ENCODE data around the gene URB1.
A peak's percentile ranks its signal among the peaks of the same experiment; 100 is the strongest.

The URB1 gene

GRCh38 chr21:32426066-32426465 lies 33.3 kb upstream of the URB1 start (continued):
- TF ChIP-seq ZNF16 (tag by site-specific recombination; IDR thresholded peaks at IDR 0.05; ENCODE audit: low read depth) (no peak), ZNF211 (tag by site-specific recombination; IDR thresholded peaks at IDR 0.05; ENCODE audit: low read depth) (no peak), ZNF777 (tag by site-specific recombination; IDR thresholded peaks at IDR 0.05; ENCODE audit: borderline replicate concordance) (no peak), ZNF571 (tag by site-specific recombination; IDR thresholded peaks at IDR 0.05) (no peak), ZNF639 (tag by site-specific recombination; IDR thresholded peaks at IDR 0.05) (no peak)

- H3K27ac ChIP-seq (ENCODE audit: extremely low read depth, low read depth, low read length) = no peak overlapping the region
These were observed 32.8 kb upstream of the URB1 start for GRCh38 chr21:32425628-32426027.

DNA sequence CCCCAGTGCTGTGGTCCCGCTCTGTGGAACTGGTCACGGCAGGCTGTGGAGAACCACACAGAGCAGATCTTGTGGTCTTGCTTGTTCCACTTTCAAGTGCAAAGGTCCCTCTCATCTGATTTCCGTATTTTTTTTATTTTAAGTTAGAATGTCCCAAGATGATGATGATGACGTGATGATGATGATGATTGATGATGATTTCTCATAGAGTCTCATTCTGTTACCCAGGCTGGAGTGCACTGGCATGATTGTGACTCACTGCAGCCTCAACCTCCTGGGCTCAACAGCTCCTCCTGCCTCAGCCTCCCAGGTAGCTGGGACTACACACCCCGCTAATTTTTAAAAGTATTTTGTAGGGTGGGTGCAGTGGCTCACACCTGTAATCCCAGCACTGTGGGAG lies 31.9 kb upstream of the URB1 start:
- CTCF ChIA-PET = no interaction called here
- POLR2A ChIA-PET = interaction anchor here (0.5 kb wide), 1 partner anchor 259 kb away, joined by 3 read pairs; no protein-coding TSS in a partner anchor
- TF ChIP-seq ZBTB20 (tag by site-specific recombination; IDR thresholded peaks at IDR 0.05) = no peak
- TF ChIP-seq, protein P1, sequence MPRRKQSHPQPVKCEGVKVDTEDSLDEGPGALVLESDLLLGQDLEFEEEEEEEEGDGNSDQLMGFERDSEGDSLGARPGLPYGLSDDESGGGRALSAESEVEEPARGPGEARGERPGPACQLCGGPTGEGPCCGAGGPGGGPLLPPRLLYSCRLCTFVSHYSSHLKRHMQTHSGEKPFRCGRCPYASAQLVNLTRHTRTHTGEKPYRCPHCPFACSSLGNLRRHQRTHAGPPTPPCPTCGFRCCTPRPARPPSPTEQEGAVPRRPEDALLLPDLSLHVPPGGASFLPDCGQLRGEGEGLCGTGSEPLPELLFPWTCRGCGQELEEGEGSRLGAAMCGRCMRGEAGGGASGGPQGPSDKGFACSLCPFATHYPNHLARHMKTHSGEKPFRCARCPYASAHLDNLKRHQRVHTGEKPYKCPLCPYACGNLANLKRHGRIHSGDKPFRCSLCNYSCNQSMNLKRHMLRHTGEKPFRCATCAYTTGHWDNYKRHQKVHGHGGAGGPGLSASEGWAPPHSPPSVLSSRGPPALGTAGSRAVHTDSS (tag by site-specific recombination; IDR thresholded peaks at IDR 0.05) = peak; percentile 68
- H3K9me3 ChIP-seq (ENCODE audit: control insufficient read depth, insufficient read depth, low read depth, low read length) = no peaks in the 10 kb centered on the region
- H3K36me3 ChIP-seq (ENCODE audit: control insufficient read depth in 2 of 2, insufficient read depth in 1 of 2, low read length in 2 of 2) = no peaks in the 10 kb centered on the region
- no peaks in the 10 kb centered on the region for H3K4me1 ChIP-seq (ENCODE audit: control insufficient read depth, insufficient read depth, low read length)
- H3K4me3 ChIP-seq (ENCODE audit: low read depth, low read length) = no peak overlapping the region
- no peak overlapping the region for H3K27ac ChIP-seq (ENCODE audit: extremely low read depth, low read depth, low read length)

More at GRCh38 chr21:32425628-32426027, 32.8 kb upstream of the URB1 start:
- no peaks in the 10 kb centered on the region for H3K9me3 ChIP-seq (ENCODE audit: control insufficient read depth, insufficient read depth, low read depth, low read length)
- ChIA-PET CTCF (interaction anchor here (2.0 kb wide), 1 partner anchor 22 kb away, joined by 5 read pairs; no protein-coding TSS in a partner anchor), POLR2A (no interaction called here)
- H3K4me1 ChIP-seq (ENCODE audit: control insufficient read depth, insufficient read depth, low read length) = no peaks in the 10 kb centered on the region
- H3K36me3 ChIP-seq (ENCODE audit: control insufficient read depth in 2 of 2, insufficient read depth in 1 of 2, low read length in 2 of 2) = no peaks in the 10 kb centered on the region
- no peak overlapping the region for H3K4me3 ChIP-seq (ENCODE audit: low read depth, low read length)
- TF ChIP-seq ZNF548 (tag by site-specific recombination; IDR thresholded peaks at IDR 0.05) (no peak), FEZF1 (tag by site-specific recombination; IDR thresholded peaks at IDR 0.05) (no peak), ZNF292 (tag by site-specific recombination; IDR thresholded peaks at IDR 0.05; ENCODE audit: borderline replicate concordance, low read depth) (no peak), ZNF121 (tag by site-specific recombination; IDR thresholded peaks at IDR 0.05) (no peak), SALL2 (tag by site-specific recombination; IDR thresholded peaks at IDR 0.05; ENCODE audit: borderline replicate concordance) (no peak), BCL11A (tag by site-specific recombination; IDR thresholded peaks at IDR 0.05; ENCODE audit: low read depth) (no peak), RBAK (tag by site-specific recombination; IDR thresholded peaks at IDR 0.05) (no peak)

DNA sequence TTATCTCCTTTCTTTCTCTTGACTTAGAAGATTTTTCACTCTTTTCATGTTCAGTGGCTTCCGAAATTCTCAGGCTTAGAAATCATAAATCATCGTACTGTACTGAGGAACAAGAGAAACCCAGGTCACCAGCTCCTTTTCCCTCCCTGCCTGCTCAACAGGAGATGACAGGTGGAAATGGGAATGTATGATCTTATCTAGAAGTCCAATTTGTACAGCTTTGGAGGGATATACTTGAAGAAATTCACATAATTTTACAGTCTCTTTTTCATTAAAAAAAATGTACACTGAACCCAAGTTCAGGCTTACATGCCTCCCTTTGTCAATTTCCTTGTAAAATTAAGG lies 31.4 kb upstream of the URB1 start:
- Histone ChIP-seq H3K27ac (ENCODE audit: extremely low read depth, low read depth, low read length) (no peak overlapping the region), H3K9me3 (ENCODE audit: control insufficient read depth, insufficient read depth, low read depth, low read length) (no peaks in the 10 kb centered on the region), H3K36me3 (ENCODE audit: control insufficient read depth in 2 of 2, insufficient read depth in 1 of 2, low read length in 2 of 2) (no peaks in the 10 kb centered on the region), H3K4me1 (ENCODE audit: control insufficient read depth, insufficient read depth, low read length) (no peaks in the 10 kb centered on the region), H3K4me3 (ENCODE audit: low read depth, low read length) (no peak overlapping the region)
- ChIA-PET CTCF (no interaction called here), POLR2A (interaction anchor here (0.5 kb wide), 1 partner anchor 259 kb away, joined by 3 read pairs; no protein-coding TSS in a partner anchor)
- TF ChIP-seq HOXC10 (CRISPR knock-in tag; IDR thresholded peaks at IDR 0.05) (no peak), ZNF121 (tag by site-specific recombination; IDR thresholded peaks at IDR 0.05) (no peak), PRDM2 (tag by site-specific recombination; IDR thresholded peaks at IDR 0.05; ENCODE audit: borderline replicate concordance) (no peak)

Measured in HEK293 (cell line).